ENCODE results near the gene EYA3. TPM values are rescaled to one million over a fixed set of nuclear protein-coding genes. Genes with fewer than 3 reads are reported as not detected.

Gene EYA3
- total RNA-seq, 2 donors from 2014 or later, result 17.8 to 18.8 TPM

GRCh38 chr1:27959792-27960603, 128.4 kb downstream of the EYA3 start, which contains the start of gene XKR8:
XKR8 (plus strand) TSS chr1:27959973; CDS start chr1:27960070, 97 bp downstream.
- intact Hi-C loops (cut with DNase I), result no loop called here
- ATAC-seq (peak; percentile 97 to 98), DNase-seq (peak; percentile 83)

GRCh38 chr1:27958513-27958912, 129.9 kb downstream of the EYA3 start:
- no peak for DNase-seq
- no peak for ATAC-seq
- intact Hi-C loops (cut with DNase I), result no loop called here

GRCh38 chr1:27957655-27958054, 130.8 kb downstream of the EYA3 start:
- ATAC-seq, result no peak
- DNase-seq, result no peak
- intact Hi-C loops (cut with DNase I), result no loop called here

- no peak for ATAC-seq
- DNase-seq, result no peak
- intact Hi-C loops (cut with DNase I), result no loop called here
These were observed 131.6 kb downstream of the EYA3 start for GRCh38 chr1:27956761-27957160.

GRCh38 chr1:27955076-27955475, 133.3 kb downstream of the EYA3 start:
- ATAC-seq, result no peak
- DNase-seq, result no peak
- intact Hi-C loops (cut with DNase I), result no loop called here

GRCh38 chr1:27954186-27954585, 134.2 kb downstream of the EYA3 start:
- intact Hi-C loops (cut with DNase I), result no loop called here
- DNase-seq (no peak), ATAC-seq (no peak)

GRCh38 chr1:27952147-27952546, 136.3 kb downstream of the EYA3 start:
- intact Hi-C loops (cut with DNase I), result no loop called here
- no peak for DNase-seq
- peak; percentile 44 to 92 for ATAC-seq

- DNase-seq, result no peak
- intact Hi-C loops (cut with DNase I), result no loop called here
- no peak for ATAC-seq
These were observed 137.0 kb downstream of the EYA3 start for GRCh38 chr1:27951396-27951795.

GRCh38 chr1:27949027-27949426, 139.4 kb downstream of the EYA3 start:
- DNase-seq (no peak), ATAC-seq (no peak)
- intact Hi-C loops (cut with DNase I), result no loop called here

- DNase-seq (no peak), ATAC-seq (no peak)
- intact Hi-C loops (cut with DNase I), result no loop called here
These were observed 143.4 kb downstream of the EYA3 start for GRCh38 chr1:27945020-27945419.

GRCh38 chr1:27941671-27942540, 146.5 kb downstream of the EYA3 start:
- peak in 1 of 2 donors; percentile 18 for ATAC-seq
- no peak for DNase-seq
- intact Hi-C loops (cut with DNase I), result no loop called here

- DNase-seq (no peak), ATAC-seq (no peak)
- intact Hi-C loops (cut with DNase I), result no loop called here
These were observed 147.4 kb downstream of the EYA3 start for GRCh38 chr1:27940870-27941560.

- DNase-seq (no peak), ATAC-seq (peak in 1 of 2 donors; percentile 36)
- intact Hi-C loops (cut with DNase I), result no loop called here
These were observed 148.1 kb downstream of the EYA3 start for GRCh38 chr1:27940297-27940696.

- intact Hi-C loops (cut with DNase I), result no loop called here
- no peak for ATAC-seq
- DNase-seq, result no peak
These were observed 149.9 kb downstream of the EYA3 start for GRCh38 chr1:27938488-27938887.

GRCh38 chr1:27937524-27937836, 150.9 kb downstream of the EYA3 start:
- intact Hi-C loops (cut with DNase I), result no loop called here
- no peak for DNase-seq
- no peak for ATAC-seq

- DNase-seq (no peak), ATAC-seq (no peak)
- intact Hi-C loops (cut with DNase I), result no loop called here
These were observed 152.0 kb downstream of the EYA3 start for GRCh38 chr1:27936370-27936769.

- ATAC-seq (no peak), DNase-seq (no peak)
- intact Hi-C loops (cut with DNase I), result no loop called here
These were observed 152.7 kb downstream of the EYA3 start for GRCh38 chr1:27935721-27936120.

- intact Hi-C loops (cut with DNase I), result no loop called here
- ATAC-seq (peak; percentile 19 to 93), DNase-seq (no peak)
These were observed 153.4 kb downstream of the EYA3 start, which contains the start of gene SMPDL3B for GRCh38 chr1:27934818-27935549. SMPDL3B (plus strand) TSS chr1:27935000; CDS start chr1:27935184, 184 bp downstream.

GRCh38 chr1:27931759-27932158, 156.7 kb downstream of the EYA3 start:
- intact Hi-C loops (cut with DNase I), result no loop called here
- DNase-seq, result no peak
- ATAC-seq, result no peak

Data from left cardiac atrium (tissue), 4 donors.